Endometrium (tissue), 2 donors: Measurements from ENCODE around the gene CHID1.

Source experiments
- FAIRE-seq: peaks from 2 replicates; lab custom pipeline; 2012; peaks lifted over from hg19 to GRCh38; lab: Jason Lieb, UNC
- donor health status: control.
- donor health status: control.

The CHID1 gene

DNA sequence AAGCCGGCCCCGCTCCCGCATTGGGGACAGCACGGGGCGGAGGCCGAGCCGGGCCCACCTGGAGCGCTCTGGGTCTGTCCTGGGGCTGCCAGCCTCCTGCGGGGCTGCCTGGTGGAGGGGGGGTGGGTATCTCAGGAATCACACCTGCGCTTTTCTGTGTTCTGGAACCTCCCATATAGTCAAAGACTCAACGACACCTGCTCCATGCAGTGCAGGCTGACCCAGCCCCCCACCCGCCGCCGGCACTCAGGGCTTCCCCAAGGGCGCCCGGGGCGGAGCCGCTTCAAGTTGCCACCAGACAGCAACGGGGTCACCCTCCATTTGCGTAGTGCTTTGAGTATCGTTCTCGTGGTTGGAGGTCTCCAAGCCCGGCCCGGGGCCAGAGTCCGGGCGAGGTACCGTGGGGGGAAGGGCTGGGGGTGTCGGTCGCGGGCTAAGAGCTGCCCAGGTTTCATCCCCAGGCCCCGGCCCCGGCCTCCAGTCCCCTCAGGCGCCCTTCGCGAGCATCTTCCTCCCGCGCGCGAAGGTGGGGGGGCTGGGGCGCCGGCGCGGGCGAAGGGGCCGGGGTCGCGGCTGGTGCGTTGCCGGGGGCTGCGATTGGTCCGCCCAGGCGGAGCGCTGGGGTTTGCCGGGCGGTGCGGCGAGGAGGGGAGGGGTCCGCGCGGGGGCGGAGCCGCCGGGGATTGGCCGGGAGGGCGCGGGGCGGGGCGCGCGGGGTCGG is 61.3 kb downstream of the CHID1 start:
- FAIRE-seq: no peak

DNA sequence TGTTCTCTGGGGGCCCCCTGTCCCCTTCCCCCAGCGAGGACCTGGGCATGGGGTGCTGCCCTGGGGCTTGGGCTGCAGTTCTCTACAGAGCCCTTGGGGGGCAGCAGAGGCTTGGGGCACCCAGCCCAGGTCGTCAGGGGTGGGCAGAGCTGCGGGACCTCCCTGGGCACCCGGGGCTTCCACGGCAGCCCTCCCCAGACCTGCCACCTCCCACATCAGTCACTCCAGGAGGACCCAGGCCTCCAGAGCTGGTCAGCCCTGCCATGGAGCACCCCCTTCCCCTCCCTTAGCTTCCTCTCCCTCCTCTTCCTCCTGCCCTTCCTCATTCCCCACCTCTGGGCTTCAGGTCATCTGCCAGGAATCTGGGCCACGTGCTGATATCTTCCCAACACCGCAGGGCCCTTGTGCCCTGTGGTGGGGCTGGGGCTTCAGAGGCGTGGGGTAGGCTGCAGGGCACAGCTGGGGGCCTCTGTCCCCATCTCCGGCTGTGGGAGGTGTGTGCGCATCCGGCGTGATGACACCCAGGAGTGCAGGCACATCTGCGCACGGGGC is 62.2 kb downstream of the CHID1 start:
- FAIRE-seq: no peak

DNA sequence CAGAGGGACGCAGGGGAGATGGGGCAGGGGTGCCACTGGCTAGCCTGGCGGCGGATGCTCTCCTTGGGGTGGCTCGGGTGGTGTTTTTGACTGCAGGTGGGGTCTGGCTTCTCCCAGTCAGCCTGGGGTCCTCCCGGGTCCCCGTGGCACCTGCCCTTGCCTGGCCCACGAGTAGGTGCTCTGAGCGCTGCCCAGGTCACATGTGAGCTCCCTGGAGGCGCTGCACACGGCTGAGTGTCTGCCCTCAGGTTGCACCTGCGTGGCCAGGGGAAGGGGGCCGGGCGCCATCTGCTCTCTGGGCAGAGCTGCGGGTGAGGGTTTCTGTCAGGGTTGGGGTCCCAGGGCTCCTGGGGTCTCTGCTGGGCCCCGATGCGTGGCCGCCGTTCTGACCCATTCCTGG is 62.7 kb downstream of the CHID1 start:
- no peak for FAIRE-seq

DNA sequence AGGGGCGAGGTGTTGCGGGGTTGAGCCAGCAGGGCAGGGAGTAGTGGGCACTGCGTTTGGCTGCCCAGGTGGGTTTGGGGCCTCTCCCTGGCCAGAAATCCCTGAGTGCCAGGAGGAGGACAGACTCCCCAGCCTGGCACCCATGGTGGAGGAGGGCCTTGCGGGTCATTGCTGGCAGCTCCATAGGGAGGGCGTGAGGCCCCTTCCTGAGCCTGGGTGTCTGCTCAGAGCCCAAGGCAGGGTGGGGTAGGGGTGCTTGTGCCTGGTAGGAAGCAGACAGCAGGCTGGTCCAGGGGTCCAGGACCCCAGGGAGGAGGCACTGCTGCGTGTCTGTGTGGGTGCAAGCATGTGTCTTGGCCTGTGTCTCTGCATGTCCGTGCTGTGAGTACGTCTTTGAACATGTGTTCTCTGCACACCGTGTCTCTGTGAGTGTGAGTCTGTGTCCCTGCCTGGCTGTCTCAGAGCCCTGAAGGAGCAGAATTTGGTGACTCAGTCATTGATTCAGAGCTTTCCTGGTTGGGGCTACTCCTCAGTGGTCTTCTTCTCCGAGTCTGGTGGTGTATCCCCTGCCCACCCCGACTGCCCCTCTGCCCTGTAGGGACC is 64.0 kb downstream of the CHID1 start:
- no peak for FAIRE-seq

DNA sequence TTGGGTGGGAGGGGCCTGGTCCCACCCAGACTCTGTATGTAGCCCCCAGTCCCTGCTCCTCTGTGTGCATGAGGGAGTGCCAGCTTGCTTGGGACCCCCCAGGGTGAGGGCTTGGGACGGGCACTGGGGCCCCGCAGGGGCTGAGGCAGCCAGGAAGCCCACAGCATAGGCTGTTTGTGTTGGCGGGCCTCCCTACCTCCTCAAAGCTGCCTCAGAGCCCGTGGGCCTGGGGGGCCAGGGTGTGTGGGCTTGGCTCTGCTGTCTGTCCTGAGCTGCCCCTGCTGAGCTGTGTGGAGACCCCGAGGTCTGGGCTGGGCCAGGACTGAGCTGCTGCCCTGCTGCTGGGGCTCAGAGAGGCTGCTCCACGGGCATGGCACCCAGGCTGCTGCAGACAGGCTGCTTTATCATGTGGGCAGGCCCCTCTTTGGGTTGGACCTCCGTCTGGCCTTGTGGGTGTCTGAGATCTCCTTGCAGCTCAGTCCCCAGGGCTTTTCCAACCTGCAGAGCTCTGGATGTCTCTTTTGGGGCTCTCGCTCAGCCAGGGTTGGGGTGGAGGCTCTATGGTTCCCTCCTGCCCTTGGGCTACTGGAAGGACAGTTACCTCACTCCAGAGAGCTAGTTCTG is 64.6 kb downstream of the CHID1 start:
- no peak for FAIRE-seq

DNA sequence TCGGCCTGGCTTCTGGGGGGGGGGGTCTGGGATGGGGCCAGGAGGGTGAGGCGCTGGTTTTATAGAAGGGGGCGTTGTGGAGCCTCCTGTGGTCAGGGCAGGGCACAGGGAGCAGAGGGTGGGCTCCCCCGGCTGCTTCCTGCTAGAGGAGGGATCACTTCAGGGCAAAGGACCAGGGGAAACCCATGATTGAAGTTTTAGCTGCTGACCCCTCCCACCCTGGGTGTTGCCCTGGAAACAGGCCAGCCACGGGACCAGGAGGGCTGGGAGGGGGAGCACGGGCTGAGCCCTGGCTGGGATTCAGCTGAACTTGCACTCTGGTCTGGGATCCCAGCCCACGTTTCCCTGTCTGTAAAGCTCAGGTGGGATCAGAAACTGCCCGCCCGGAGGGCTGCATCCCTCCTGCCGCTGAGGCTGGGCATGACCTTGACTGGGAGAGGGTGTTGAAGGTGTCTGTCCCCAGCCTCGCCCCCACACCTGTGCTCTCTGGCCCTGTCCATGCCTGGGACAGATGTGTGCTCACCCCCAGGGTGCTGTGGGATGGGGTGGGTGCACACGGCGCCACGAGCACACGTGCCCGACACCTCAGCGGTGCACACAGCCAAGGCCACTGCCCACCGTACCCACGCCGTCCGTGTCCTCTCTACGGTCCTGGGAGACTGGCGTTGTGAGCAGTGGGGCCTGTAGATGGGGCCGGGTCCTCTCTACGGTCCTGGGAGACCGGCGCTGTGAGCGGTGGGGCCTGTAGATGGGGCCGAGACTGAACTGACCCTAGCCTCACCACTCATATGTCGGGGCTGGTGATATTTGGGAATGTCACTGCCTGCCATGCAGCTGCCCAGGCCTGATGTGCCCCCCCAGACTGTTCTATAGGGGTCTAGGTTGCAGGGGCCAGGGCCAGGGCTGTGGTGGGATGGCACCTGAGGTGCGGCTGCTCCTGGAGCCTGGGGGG is 65.6 kb downstream of the CHID1 start:
- FAIRE-seq: peak; percentile 79

DNA sequence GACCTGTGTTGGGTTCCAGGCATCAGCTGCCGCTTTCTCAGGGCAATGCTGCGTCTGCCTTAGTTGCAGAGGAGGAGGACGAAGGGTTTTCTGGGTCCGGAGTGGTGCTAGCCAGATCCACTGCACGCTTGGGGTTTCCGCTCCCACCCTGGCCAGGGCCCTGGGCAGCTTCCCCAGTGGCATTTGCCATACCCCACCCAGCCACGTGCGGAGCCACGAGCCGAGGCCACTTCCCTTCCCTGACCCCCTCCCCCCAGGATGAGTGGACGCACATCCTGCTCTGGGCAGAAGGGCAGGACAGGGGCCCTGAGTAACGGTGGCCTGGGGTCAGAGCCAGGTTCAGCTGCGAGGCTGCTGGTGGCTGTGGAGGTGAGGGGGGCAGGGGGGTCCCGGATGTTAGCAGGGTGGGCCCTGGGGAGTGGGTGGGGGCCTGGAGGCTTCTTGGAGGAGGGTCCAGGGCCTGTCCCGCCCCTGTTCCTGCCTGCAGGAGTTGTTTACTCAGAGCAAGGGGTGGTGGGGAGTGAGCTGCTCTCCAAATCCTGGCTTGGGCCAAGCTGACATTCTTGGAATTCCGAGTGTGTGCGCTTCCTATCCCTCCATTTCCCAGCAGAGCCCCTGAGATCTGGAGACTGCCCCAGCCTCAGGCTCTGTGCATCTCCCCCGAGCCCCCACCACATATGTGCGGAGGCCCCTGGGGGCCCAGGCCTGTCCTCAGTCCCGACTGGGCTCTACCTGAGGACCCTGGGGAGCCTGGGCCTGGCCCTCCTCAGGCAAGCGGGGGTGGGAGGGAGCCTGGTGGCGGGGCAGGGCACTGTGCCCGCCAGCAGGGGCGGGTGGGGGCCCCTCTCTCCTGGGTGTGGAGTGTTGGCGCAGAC is 66.6 kb downstream of the CHID1 start:
- no peak for FAIRE-seq

DNA sequence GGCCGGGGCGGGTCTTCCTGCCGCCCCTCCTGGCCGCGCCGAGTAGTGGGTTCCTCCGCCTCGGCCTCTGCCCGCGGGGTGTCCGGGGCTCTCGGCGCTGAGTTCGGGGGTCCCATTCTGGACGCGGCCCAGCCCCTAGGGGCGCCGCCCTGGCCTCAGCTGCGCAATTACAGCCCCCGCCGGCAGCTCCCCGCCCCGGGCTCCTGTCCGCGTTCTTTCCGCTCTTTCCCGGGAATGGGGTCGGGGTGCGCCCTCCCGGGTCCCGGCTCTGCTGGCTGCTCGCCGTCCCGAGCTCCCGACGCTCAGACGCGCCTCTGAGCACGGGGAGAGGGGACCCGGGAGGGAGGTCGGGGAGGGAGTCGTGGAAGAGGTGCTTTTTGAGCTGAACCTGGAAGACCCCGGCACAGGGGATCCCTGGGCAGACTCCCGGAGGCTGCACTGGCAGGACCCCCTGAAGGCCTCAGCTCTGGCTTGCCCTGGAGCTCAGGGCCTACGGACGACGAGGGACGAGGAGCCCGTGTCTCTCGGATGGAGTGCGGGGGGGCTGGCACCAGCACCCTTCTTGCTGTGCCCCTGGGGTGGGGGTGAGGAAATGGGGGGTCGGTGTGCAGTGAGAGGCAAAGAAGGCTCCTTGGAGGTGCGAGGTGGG is 67.4 kb downstream of the CHID1 start:
- no peak for FAIRE-seq

DNA sequence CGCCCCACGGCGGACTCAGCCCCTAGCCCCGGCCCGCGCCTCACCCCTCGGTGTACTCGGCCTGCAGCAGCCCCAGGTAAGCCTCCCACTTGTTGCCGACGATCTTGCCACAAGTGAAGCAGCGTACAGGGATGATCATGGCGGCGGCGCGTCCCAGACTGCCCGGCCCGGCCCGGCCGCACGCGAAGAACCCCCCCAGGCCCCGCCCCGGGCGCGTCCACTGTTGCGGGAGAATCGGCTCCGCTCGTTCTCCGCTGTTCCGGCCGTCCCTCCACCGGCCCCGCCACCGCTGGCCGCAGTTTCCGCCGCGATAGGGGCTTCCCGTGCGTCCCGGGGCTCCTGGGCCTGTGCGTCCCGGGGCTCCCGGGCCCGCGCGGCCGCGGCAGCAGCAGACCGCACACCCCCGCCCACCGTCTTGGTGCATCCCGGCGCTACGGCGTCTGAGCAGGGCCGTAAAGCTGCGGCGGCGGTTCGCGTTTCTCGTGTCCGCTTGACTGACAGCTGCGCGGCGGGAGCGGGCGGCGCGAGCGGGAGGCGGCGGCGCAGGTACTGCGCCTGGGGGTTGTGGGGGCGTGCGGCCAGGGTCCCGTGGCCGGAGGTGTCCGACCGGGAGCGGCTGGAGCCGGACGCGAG is 68.1 kb downstream of the CHID1 start, which contains the start of the genes POLR2L and TSPAN4:
POLR2L (minus strand) TSS at position 160 of the 633 bp plus-strand sequence; CDS start at position 139, 21 bp downstream.
TSPAN4 (plus strand) TSS at position 483 of the 633 bp plus-strand sequence. CDS start 7,453 bp downstream, outside the sequence.
- FAIRE-seq: no peak

DNA sequence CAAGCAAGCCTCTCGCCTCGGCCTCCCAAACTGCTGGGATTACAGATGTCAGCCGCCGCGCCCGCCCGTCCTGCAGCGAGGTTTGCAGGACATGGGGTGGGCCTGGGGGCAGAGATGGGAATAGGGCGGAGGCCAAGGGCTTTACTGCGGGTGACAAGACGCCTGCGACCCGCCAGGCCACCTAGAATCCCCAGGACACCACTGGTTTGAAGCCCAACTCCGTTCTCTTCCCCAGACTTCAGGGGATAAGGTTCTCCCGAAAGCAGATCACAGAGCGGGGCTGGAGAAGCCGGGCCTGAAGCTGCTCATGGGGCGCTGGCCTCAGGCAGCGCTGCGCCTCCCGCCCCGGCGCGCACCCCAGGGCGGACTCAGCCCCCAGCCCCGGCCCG is 68.6 kb downstream of the CHID1 start:
- no peak for FAIRE-seq

DNA sequence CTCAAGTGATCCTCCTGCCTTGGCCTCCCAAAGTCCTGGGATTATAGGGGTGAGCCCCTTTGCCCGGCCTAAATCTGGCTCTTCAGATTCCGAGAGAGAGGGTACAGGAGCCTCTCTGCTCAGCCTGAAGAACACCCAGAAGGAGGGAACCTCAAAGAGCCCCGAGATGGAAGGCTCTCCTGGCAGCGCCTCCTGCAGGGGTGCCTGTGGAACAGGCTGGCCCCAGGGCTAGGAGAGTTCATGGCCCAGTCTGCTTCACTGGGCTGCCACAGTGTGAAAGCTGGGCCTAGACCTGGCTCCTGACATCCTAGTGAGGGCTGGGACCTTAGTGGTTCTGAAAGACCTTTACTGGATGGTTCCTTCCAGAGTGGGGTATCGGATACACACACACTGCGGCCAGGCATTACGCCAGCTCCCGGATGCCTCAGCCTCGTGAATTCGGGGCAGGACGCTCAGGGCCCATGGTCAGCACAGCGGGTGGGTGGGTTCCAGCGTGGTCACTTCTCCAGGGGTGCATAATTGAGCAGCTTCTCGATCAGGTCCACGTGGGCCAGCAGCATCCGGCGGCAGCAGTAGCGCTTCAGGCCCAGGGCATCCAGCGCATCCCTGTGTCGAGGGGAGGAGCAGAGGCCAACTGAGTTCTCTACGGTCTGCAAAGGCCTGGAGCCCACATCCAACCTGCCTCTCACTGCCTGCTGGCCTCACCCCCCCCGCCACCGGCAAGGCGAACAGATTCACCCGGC is 70.6 kb downstream of the CHID1 start:
- no peak for FAIRE-seq

DNA sequence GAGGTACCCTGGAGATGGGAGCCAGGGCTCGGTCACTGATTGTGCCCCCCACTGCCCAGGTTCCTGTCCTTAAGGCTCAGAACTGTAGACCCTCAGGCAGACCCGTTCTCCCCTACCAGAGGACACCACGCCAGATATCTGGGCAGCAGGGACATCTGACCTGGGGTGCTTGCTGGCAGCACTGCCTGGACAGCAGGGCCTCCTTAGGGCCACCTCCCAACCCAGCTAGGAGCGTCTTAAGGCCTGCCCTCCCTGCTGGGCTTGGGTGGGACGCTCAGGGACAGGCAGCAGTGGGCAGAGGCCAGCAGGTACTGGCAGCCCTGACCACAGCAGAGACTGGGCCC is 71.4 kb downstream of the CHID1 start:
- no peak for FAIRE-seq

DNA sequence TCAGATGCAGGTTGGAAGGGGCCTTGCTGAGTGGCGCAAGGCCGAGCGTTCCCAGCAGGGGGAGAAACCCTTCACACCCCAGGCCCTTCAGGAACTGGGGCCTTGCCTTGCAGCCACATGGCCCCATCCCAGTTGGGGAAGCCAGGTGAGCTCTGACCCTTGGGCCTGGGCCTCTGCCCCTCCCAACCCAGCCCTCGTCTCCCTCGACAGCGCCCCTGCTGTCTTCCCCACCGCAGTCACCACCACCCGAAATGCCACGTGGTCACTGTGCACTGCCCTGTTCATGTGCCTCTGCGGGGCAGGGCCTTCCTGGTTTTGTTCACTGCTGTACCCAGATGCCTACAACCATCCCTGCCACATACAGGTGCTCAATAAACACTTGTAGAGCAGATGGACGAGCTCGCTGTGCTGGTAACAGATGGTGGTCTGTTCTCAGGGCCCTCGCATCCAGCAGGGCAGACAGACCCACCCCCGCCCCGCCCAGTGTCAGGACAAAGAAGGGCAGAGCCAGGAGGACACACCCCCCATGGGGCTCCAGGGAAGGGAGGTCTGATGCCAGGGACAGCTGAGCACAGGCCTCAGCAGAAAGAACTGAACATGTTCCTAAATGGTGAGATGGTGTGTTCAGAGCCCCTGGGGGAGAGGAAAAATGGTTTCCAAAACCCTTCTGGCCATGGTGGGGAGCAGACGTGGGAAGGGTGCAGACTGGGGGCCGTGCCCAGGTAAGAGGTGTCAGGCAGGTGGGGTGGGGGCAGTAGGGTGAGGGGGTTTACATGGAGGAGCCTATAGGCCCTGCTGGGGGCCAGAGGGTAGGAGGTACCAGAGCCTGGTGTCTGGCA is 72.0 kb downstream of the CHID1 start:
- no peak for FAIRE-seq

DNA sequence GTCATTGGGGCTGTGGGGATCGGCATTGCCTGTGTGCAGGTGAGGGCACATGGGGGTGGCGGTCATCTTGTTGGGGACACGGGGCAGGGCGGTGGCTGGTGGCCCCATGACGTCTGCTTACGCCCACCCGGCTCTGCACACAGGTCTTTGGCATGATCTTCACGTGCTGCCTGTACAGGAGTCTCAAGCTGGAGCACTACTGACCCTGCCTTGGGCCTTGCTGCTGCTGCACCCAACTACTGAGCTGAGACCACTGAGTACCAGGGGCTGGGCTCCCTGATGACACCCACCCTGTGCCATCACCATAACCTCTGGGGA is 72.7 kb downstream of the CHID1 start:
- no peak for FAIRE-seq

DNA sequence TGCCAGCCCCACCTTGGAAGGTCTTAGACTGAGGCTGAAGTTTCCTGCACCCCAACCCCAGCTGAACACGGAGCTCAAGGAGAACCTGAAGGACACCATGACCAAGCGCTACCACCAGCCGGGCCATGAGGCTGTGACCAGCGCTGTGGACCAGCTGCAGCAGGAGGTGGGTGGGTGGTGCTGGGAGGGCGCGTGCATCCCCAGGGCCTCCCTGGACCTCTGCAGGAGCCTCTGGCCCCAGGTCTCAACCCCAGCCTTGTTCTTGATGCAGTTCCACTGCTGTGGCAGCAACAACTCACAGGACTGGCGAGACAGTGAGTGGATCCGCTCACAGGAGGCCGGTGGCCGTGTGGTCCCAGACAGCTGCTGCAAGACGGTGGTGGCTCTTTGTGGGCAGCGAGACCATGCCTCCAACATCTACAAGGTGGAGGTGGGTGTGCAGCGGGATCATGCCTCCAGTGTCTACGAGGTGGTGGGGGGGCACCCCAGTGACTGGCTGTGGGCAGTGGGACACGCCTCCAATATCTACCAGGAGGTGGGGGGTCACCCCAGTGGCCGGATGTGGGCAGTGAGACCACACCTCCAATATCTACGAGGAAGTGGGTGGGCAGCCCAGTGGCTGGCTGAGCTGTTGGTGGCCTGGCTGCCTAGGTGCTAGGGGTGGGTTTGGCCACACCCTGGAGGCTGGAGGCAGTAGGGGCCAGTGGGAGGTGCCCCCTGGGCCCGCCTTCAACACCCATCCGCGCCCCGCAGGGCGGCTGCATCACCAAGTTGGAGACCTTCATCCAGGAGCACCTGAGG is 73.2 kb downstream of the CHID1 start:
- FAIRE-seq: no peak

DNA sequence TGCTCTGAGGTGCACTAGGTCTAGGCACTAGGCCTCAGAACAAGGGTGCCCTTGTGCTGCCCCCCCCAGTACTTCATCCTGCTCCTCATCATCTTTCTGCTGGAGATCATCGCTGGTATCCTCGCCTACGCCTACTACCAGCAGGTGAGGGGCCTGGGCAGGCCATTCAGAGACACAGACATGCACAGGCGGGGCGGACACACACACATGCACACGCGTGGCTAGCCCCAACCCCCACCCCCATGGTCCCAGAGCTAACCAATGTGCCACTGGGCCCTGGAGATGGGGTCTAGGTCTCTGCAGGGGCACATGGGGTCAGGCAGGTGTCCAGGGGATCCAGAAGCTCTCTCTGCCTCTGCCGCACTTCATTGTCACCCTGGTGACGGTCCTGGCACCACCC is 73.9 kb downstream of the CHID1 start:
- FAIRE-seq: no peak

DNA sequence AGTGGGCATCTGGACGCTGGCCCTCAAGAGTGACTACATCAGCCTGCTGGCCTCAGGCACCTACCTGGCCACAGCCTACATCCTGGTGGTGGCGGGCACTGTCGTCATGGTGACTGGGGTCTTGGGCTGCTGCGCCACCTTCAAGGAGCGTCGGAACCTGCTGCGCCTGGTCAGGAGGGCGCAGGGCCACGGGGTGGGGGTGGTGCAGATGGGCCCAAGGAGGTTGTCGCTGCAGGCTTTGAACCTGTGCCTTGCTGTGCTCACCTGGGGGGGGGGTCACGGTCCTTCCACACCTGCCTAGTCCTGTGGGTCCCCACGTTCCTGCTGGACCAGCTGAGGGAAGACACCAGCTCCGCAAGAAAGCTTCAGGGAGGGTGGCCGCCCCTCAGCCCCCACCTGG is 74.3 kb downstream of the CHID1 start:
- FAIRE-seq: no peak
